ENCODE measurements around the gene TRIOBP.

TRIOBP gene

GRCh38 chr22:37807410-37808293 is 110.8 kb downstream of the TRIOBP start, which contains the start of gene GCAT:
GCAT (plus strand) TSS chr22:37807934; CDS start chr22:37807968, 34 bp downstream.
- TF ChIP-seq FOXP2 (optimal IDR thresholded peaks at IDR 0.05; ENCODE audit: borderline replicate concordance, extremely low read depth, extremely low read length, insufficient read depth) (peak; percentile 75), REST (IDR thresholded peaks at IDR 0.05; ENCODE audit: insufficient read depth in 1 of 2, low read depth in 2 of 2, low read length in 2 of 2) (no peak), POLR2AphosphoS5 (IDR thresholded peaks at IDR 0.05; ENCODE audit: low read depth, low read length) (peak; percentile 66; the same call in 1 of the 2 replicates), TAF1 (IDR thresholded peaks at IDR 0.05; ENCODE audit: borderline replicate concordance, insufficient read depth, low read length) (0 out of 2 replicates have a peak, but pooled peaks have one; percentile 54), SIN3A (IDR thresholded peaks at IDR 0.05; ENCODE audit: borderline replicate concordance, insufficient read depth, low read length) (peak; percentile 61; the same call in 1 of the 2 replicates)

- no peak for TF ChIP-seq POLR2AphosphoS5 (IDR thresholded peaks at IDR 0.05; ENCODE audit: low read depth, low read length)
- TF ChIP-seq FOXP2 (optimal IDR thresholded peaks at IDR 0.05; ENCODE audit: borderline replicate concordance, extremely low read depth, extremely low read length, insufficient read depth), result no peak
- no peak for TF ChIP-seq TAF1 (IDR thresholded peaks at IDR 0.05; ENCODE audit: borderline replicate concordance, insufficient read depth, low read length)
- no peak for TF ChIP-seq REST (IDR thresholded peaks at IDR 0.05; ENCODE audit: insufficient read depth in 1 of 2, low read depth in 2 of 2, low read length in 2 of 2)
- no peak for TF ChIP-seq SIN3A (IDR thresholded peaks at IDR 0.05; ENCODE audit: borderline replicate concordance, insufficient read depth, low read length)
These were observed 111.4 kb downstream of the TRIOBP start for GRCh38 chr22:37808294-37808657.

- no peak for TF ChIP-seq REST (IDR thresholded peaks at IDR 0.05; ENCODE audit: insufficient read depth in 1 of 2, low read depth in 2 of 2, low read length in 2 of 2)
- TF ChIP-seq FOXP2 (optimal IDR thresholded peaks at IDR 0.05; ENCODE audit: borderline replicate concordance, extremely low read depth, extremely low read length, insufficient read depth), result no peak
- TF ChIP-seq SIN3A (IDR thresholded peaks at IDR 0.05; ENCODE audit: borderline replicate concordance, insufficient read depth, low read length), result no peak
- no peak for TF ChIP-seq TAF1 (IDR thresholded peaks at IDR 0.05; ENCODE audit: borderline replicate concordance, insufficient read depth, low read length)
- no peak for TF ChIP-seq POLR2AphosphoS5 (IDR thresholded peaks at IDR 0.05; ENCODE audit: low read depth, low read length)
These were observed 113.0 kb downstream of the TRIOBP start for GRCh38 chr22:37809672-37810333.

- TF ChIP-seq FOXP2 (optimal IDR thresholded peaks at IDR 0.05; ENCODE audit: borderline replicate concordance, extremely low read depth, extremely low read length, insufficient read depth) (no peak), SIN3A (IDR thresholded peaks at IDR 0.05; ENCODE audit: borderline replicate concordance, insufficient read depth, low read length) (no peak), REST (IDR thresholded peaks at IDR 0.05; ENCODE audit: insufficient read depth in 1 of 2, low read depth in 2 of 2, low read length in 2 of 2) (no peak), POLR2AphosphoS5 (IDR thresholded peaks at IDR 0.05; ENCODE audit: low read depth, low read length) (no peak), TAF1 (IDR thresholded peaks at IDR 0.05; ENCODE audit: borderline replicate concordance, insufficient read depth, low read length) (no peak)
These were observed 115.0 kb downstream of the TRIOBP start for GRCh38 chr22:37811867-37812266.
